HL-60 (cell line): ENCODE data around the gene IGLL5.

Experiments used
- GABPA ChIP-seq: IDR thresholded peaks from 2 replicates; pipeline ENCODE4 v1.6.1; 2012; ENCODE audit warnings: low read depth
- POLR2AphosphoS5 ChIP-seq: IDR thresholded peaks from 2 replicates; pipeline ENCODE4 v1.6.1; 2012; ENCODE audit warnings: low read depth
- SPI1 ChIP-seq: IDR thresholded peaks from 2 replicates; pipeline ENCODE4 v1.6.1; 2012; ENCODE audit warnings: low read depth, mild to moderate bottlenecking, borderline replicate concordance
- TF ChIP-seq, protein P1 (sequence below): IDR thresholded peaks from one replicate; pipeline ENCODE4 v1.5.1; 2011; ENCODE audit warnings: low read length, control low read depth, inconsistent platforms; ENCODE audit not compliant: insufficient read depth

DNA sequence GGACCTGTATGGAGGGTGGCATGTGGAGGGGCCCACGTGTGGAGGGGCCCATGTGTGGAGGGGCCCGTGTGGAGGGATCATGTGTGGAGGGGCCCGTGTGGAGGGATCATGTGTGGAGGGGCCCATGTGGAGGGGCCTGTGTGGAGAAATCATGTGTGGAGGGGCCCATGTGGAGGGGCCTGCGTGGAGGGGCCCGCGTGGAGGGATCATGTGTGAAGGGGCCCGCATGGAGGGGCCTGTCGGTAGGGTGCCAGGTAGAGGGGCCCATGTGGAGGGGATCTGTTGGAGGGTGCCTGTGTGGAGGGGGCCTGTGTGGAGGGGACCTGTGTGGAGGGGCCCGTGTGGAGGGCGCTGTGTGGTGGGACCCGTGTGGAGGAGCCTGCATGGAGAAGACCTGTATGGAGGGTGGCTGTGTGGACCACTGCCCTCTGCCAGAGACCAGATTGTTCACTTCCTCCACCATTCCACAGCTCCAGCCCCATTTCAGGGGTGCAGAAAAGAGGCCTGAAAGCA, 47.0 kb downstream of the IGLL5 start:
- TF ChIP-seq, protein P1, sequence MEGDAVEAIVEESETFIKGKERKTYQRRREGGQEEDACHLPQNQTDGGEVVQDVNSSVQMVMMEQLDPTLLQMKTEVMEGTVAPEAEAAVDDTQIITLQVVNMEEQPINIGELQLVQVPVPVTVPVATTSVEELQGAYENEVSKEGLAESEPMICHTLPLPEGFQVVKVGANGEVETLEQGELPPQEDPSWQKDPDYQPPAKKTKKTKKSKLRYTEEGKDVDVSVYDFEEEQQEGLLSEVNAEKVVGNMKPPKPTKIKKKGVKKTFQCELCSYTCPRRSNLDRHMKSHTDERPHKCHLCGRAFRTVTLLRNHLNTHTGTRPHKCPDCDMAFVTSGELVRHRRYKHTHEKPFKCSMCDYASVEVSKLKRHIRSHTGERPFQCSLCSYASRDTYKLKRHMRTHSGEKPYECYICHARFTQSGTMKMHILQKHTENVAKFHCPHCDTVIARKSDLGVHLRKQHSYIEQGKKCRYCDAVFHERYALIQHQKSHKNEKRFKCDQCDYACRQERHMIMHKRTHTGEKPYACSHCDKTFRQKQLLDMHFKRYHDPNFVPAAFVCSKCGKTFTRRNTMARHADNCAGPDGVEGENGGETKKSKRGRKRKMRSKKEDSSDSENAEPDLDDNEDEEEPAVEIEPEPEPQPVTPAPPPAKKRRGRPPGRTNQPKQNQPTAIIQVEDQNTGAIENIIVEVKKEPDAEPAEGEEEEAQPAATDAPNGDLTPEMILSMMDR, result no peak
- TF ChIP-seq SPI1 (no peak), GABPA (no peak), POLR2AphosphoS5 (no peak)
